H1 (cell line): ENCODE measurements around the gene NSFL1C. TPM values are rescaled to one million over a fixed set of nuclear protein-coding genes. Genes with fewer than 3 reads are reported as not detected.

Experiments used
- BACH1 ChIP-seq: IDR thresholded peaks from 2 replicates; pipeline ENCODE4 v1.6.1; 2012; ENCODE audit warnings: low read length, improper control_type of control experiment
- CBX5 ChIP-seq: fragments of 300-800, 300-1000 bp; sonication (generic); IDR thresholded peaks from 2 replicates; pipeline ENCODE4 v1.7.1; 2016; ENCODE audit warnings: antibody characterized with exemption, low read length, low read depth
- CHD2 ChIP-seq: IDR thresholded peaks from 2 replicates; pipeline ENCODE4 v1.6.1; 2012; ENCODE audit warnings: low read length, improper control_type of control experiment
- EZH2 ChIP-seq: fragments of 200-600 bp; sonication (generic); IDR thresholded peaks from 2 replicates; pipeline ENCODE4 v1.7.1; 2012; ENCODE audit warnings: low read depth, mild to moderate bottlenecking, moderate library complexity, low read length, inconsistent platforms; ENCODE audit not compliant: severe bottlenecking
- JUND ChIP-seq: IDR thresholded peaks from 2 replicates; pipeline ENCODE4 v1.6.1; 2011; ENCODE audit warnings: mild to moderate bottlenecking, improper control_type of control experiment, low read length
- KDM5A ChIP-seq: fragments of 200-600 bp; IDR thresholded peaks from 2 replicates; pipeline ENCODE4 v1.7.1; 2012; ENCODE audit warnings: mild to moderate bottlenecking, low read length, inconsistent platforms, mixed read lengths
- NANOG ChIP-seq: IDR thresholded peaks from 2 replicates; pipeline ENCODE4 v1.6.1; 2011; ENCODE audit warnings: low read length, low read depth, mild to moderate bottlenecking, inconsistent platforms; ENCODE audit not compliant: insufficient read depth, poor library complexity, severe bottlenecking
- NRF1 ChIP-seq: IDR thresholded peaks from 2 replicates; pipeline ENCODE4 v1.6.1; 2011; ENCODE audit warnings: mild to moderate bottlenecking, low read depth, low read length, improper control_type of control experiment
- POLR2A ChIP-seq, 2 experiments: IDR thresholded peaks; 1 replicate in 1 of 2; 2 replicates in 1 of 2; pipeline ENCODE4 v1.6.1; 2011; ENCODE audit warnings: low read depth in 2 of 2, low read length in 2 of 2, mild to moderate bottlenecking in 2 of 2; ENCODE audit errors: control extremely low read depth in 1 of 2
- RAD21 ChIP-seq, 2 experiments: IDR thresholded peaks in 1 of 2; conservative IDR thresholded peaks in 1 of 2; 2 replicates each; pipeline ENCODE4 v1.6.1; 2011; ENCODE audit warnings: low read depth in 2 of 2, low read length in 2 of 2, improper control_type of control experiment in 1 of 2, inconsistent platforms in 1 of 2, mild to moderate bottlenecking in 1 of 2, moderate library complexity in 1 of 2
- RXRA ChIP-seq: IDR thresholded peaks from 2 replicates; pipeline ENCODE4 v1.6.1; 2011; ENCODE audit warnings: low read depth, mild to moderate bottlenecking, low read length, moderate library complexity; ENCODE audit not compliant: insufficient read depth
- SIN3A ChIP-seq, 2 experiments: IDR thresholded peaks in 1 of 2; conservative IDR thresholded peaks in 1 of 2; 2 replicates each; pipeline ENCODE4 v1.6.1; 2011 to 2012; ENCODE audit warnings: low read length in 2 of 2, improper control_type of control experiment in 1 of 2, low read depth in 1 of 2, mild to moderate bottlenecking in 1 of 2
- SP4 ChIP-seq: IDR thresholded peaks from 2 replicates; pipeline ENCODE4 v1.6.1; 2012; ENCODE audit warnings: low read length, inconsistent platforms
- TEAD4 ChIP-seq: IDR thresholded peaks from 2 replicates; pipeline ENCODE4 v1.6.1; 2012; ENCODE audit warnings: low read depth, low read length, inconsistent platforms, mixed read lengths
- ZNF274 ChIP-seq: IDR thresholded peaks from 2 replicates; pipeline ENCODE4 v1.7.0; 2012; ENCODE audit warnings: low read length, borderline replicate concordance; ENCODE audit errors: extremely low read depth
- polyA plus RNA-seq, 7 experiments: library from polyadenylated mRNA; depleted of rRNA in 3 of 7; stranded (reverse) in 5 of 7; unstranded in 2 of 7; fragments of >200 nt in 5 of 7; fragments of 200-250 nt in 2 of 7; gene quantifications; 1 replicate in 5 of 7; 2 replicates in 1 of 7; 4 replicates in 1 of 7; pipeline versions ENCODE4 v1.2.1 to v1.2.3, GENCODE V29; 2011 to 2013; ENCODE audit warnings: missing spikeins in 2 of 7, mixed read lengths in 2 of 7
- total RNA-seq: library from RNA; stranded (reverse); fragmentation: NEBNext Ultra II Directional; extraction: Animal tissue kit (Norgen Biotek cat#: 25700); gene quantifications from 2 replicates; pipeline ENCODE4 v1.2.1, GENCODE V29; 2021
- TF ChIP-seq, protein P1 (sequence below): IDR thresholded peaks from 2 replicates; pipeline ENCODE4 v1.6.1; 2012; ENCODE audit warnings: low read length, inconsistent platforms

NSFL1C gene
- total and polyA plus RNA-seq, 2 of the 8 experiments (the other 6 are each of a cell fraction or from before 2014, with no cell fraction given) = 21.6 to 98.0 TPM

DNA sequence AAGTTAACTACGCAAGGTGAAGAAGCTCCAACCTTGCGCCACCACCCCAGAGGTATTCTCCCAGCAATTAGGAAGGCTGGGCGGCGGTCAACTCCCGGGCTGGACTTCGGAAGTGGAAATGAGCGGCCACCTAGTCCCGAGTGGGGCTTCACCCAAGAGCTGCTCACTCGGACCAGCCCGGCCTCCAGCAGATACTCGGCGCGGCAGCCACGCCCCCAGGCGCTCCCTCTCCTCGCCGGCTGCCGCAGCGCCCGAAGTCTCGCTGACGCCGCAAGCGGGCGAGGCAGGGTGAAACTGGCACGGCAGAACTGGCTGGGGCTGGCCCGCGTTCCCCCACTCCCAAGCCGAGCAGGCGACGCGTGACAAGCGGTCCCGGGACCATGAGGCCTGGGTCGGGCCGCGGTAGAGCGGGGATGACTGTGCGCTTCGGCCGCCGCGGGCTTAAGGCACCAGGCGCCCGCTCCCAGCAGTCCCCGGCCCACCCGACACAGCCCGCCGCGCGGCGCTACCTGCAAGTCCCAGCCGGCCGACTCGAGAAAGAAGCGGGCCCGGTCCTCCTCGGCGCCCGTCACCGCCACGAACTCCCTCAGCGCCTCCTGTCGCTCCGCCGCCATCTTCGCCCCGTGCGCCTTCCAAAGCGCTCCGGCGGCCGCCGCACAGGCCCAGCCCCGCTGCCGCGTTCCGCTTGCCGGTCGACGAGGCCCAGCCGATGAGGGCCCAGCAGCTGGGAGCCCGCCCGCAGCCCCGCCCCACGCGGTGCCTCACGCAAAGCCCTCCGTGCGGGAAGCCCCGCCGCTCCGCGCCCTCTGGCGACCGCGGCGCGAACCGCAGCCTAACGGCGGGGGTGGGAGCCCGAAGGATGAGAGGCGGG is at the start of gene NSFL1C (continued):
- TF ChIP-seq, protein P1, sequence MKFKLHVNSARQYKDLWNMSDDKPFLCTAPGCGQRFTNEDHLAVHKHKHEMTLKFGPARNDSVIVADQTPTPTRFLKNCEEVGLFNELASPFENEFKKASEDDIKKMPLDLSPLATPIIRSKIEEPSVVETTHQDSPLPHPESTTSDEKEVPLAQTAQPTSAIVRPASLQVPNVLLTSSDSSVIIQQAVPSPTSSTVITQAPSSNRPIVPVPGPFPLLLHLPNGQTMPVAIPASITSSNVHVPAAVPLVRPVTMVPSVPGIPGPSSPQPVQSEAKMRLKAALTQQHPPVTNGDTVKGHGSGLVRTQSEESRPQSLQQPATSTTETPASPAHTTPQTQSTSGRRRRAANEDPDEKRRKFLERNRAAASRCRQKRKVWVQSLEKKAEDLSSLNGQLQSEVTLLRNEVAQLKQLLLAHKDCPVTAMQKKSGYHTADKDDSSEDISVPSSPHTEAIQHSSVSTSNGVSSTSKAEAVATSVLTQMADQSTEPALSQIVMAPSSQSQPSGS = no peak
- TF ChIP-seq SIN3A (conservative IDR thresholded peaks at IDR 0.05 in 1 of 2, IDR thresholded peaks at IDR 0.05 in 1 of 2; ENCODE audit: low read depth in 1 of 2, low read length in 2 of 2) (peak in 1 of 2 experiments; percentile 81; a peak in 1 of 4 replicates), BACH1 (no peak), RAD21 (IDR thresholded peaks at IDR 0.05 in 1 of 2, conservative IDR thresholded peaks at IDR 0.05 in 1 of 2; ENCODE audit: low read depth in 2 of 2, low read length in 2 of 2) (peak; percentile 34 to 55; a peak in 3 of 4 replicates), JUND (no peak), ZNF274 (no peak), NANOG (peak; percentile 38), NRF1 (no peak), EZH2 (no peak), RXRA (no peak), CHD2 (peak; percentile 64), SP4 (0 out of 2 replicates have a peak, but pooled peaks have one; percentile 72), TEAD4 (no peak), KDM5A (peak; percentile 94), POLR2A (IDR thresholded peaks at IDR 0.05; ENCODE audit: control extremely low read depth in 1 of 2, low read depth in 2 of 2, low read length in 2 of 2) (peak; percentile 66 to 87), CBX5 (no peak)
